Activated T-cell treated with anti-CD3 and anti-CD28 coated beads for 24 hours (primary cell): ENCODE measurements around the gene OR2B2.
A peak's percentile ranks its signal among the peaks of the same experiment; 100 is the strongest.
"Not testable (repeated sequence)": the region's sequence is repeated elsewhere in the genome, so short reads cannot be mapped to it uniquely, and the experiment has no call there.

ENCODE experiments used
- DNase-seq: peaks from one replicate; pipeline ENCODE4 v3.0.0-alpha.2; 2020; ENCODE audit warnings: low read depth

Gene OR2B2

GRCh38 chr6:27911956-27912446 is at the start of gene OR2B2:
OR2B2 (minus strand) TSS chr6:27912396; CDS start chr6:27912319, 77 bp downstream.
- DNase-seq = no peak

GRCh38 chr6:27957516-27957915 is 45.3 kb upstream of the OR2B2 start:
- DNase-seq = no peak

GRCh38 chr6:27956941-27957340 is 44.7 kb upstream of the OR2B2 start, which contains the start of gene OR2B6:
OR2B6 (plus strand) TSS chr6:27957241; CDS start chr6:27957241, 0 bp downstream.
- no peak for DNase-seq

GRCh38 chr6:27951040-27951439 is 38.8 kb upstream of the OR2B2 start:
- DNase-seq = no peak

GRCh38 chr6:27948237-27948636 is 36.0 kb upstream of the OR2B2 start:
- DNase-seq = no peak

- not testable (repeated sequence) for DNase-seq
These were observed 30.9 kb upstream of the OR2B2 start for GRCh38 chr6:27943072-27943471.

- no peak for DNase-seq
These were observed 28.6 kb upstream of the OR2B2 start for GRCh38 chr6:27940766-27941165.

- DNase-seq = no peak
These were observed 19.0 kb upstream of the OR2B2 start for GRCh38 chr6:27931209-27931608.

- not testable (repeated sequence) for DNase-seq
These were observed 17.7 kb upstream of the OR2B2 start for GRCh38 chr6:27929930-27930329.

GRCh38 chr6:27928041-27928440 is 15.8 kb upstream of the OR2B2 start:
- not testable (repeated sequence) for DNase-seq

GRCh38 chr6:27924179-27924578 is 12.0 kb upstream of the OR2B2 start:
- DNase-seq = no peak

GRCh38 chr6:27922949-27923348 is 10.8 kb upstream of the OR2B2 start:
- DNase-seq = no peak

- no peak for DNase-seq
These were observed 4.2 kb downstream of the OR2B2 start for GRCh38 chr6:27908017-27908416.

- peak; percentile 88 for DNase-seq
These were observed 9.6 kb downstream of the OR2B2 start for GRCh38 chr6:27902335-27903314.

- no peak for DNase-seq
These were observed 10.4 kb downstream of the OR2B2 start for GRCh38 chr6:27901801-27902200.

GRCh38 chr6:27900197-27900596 is 12.0 kb downstream of the OR2B2 start:
- not testable (repeated sequence) for DNase-seq

GRCh38 chr6:27899543-27899942 is 12.7 kb downstream of the OR2B2 start:
- no peak for DNase-seq

- DNase-seq = no peak
These were observed 14.5 kb downstream of the OR2B2 start for GRCh38 chr6:27897580-27898206.

GRCh38 chr6:27896398-27896796 is 15.8 kb downstream of the OR2B2 start:
- DNase-seq = no peak

- DNase-seq = peak; percentile 52
These were observed 17.1 kb downstream of the OR2B2 start for GRCh38 chr6:27894839-27895762.
